ENCODE data around the gene CALHM4.
A peak's percentile ranks its signal among the peaks of the same experiment; 100 is the strongest.

The CALHM4 gene

GRCh38 chr6:116570856-116571682 is 17.5 kb downstream of the CALHM4 start, which contains the start of gene RWDD1:
Gene RWDD1 (plus strand): TSS chr6:116571504. CDS start chr6:116571583, 79 bp downstream.
- no peak for TF ChIP-seq CTCF (IDR thresholded peaks at IDR 0.05; ENCODE audit: control insufficient read depth, insufficient read depth, low read depth, low read length, missing control alignments)
- peak within 1 kb of the TSS; percentile 90 for H3K4me3 ChIP-seq (ENCODE audit: control insufficient read depth, low read depth, low read length)
- peak; percentile 99 for DNase-seq (ENCODE audit: low read depth)

- TF ChIP-seq CTCF (IDR thresholded peaks at IDR 0.05; ENCODE audit: control insufficient read depth, insufficient read depth, low read depth, low read length, missing control alignments) = no peak
- no peak for DNase-seq (ENCODE audit: low read depth)
- H3K4me3 ChIP-seq (ENCODE audit: control insufficient read depth, low read depth, low read length) = peak overlapping the region; percentile 90
Observed at GRCh38 chr6:116571683-116572000, 18.1 kb downstream of the CALHM4 start.

- DNase-seq (ENCODE audit: low read depth) = no peak
- H3K4me3 ChIP-seq (ENCODE audit: control insufficient read depth, low read depth, low read length) = peak overlapping the region; percentile 90
- no peak for TF ChIP-seq CTCF (IDR thresholded peaks at IDR 0.05; ENCODE audit: control insufficient read depth, insufficient read depth, low read depth, low read length, missing control alignments)
Observed at GRCh38 chr6:116572162-116572561, 18.6 kb downstream of the CALHM4 start.

GRCh38 chr6:116575227-116575626 is 21.7 kb downstream of the CALHM4 start:
- no peak for TF ChIP-seq CTCF (IDR thresholded peaks at IDR 0.05; ENCODE audit: control insufficient read depth, insufficient read depth, low read depth, low read length, missing control alignments)
- no peak overlapping the region for H3K4me3 ChIP-seq (ENCODE audit: control insufficient read depth, low read depth, low read length)
- no peak for DNase-seq (ENCODE audit: low read depth)

- TF ChIP-seq CTCF (IDR thresholded peaks at IDR 0.05; ENCODE audit: control insufficient read depth, insufficient read depth, low read depth, low read length, missing control alignments) = no peak
- no peak for DNase-seq (ENCODE audit: low read depth)
- no peak overlapping the region for H3K4me3 ChIP-seq (ENCODE audit: control insufficient read depth, low read depth, low read length)
Observed at GRCh38 chr6:116577486-116577885, 23.9 kb downstream of the CALHM4 start.

- no peak for TF ChIP-seq CTCF (IDR thresholded peaks at IDR 0.05; ENCODE audit: control insufficient read depth, insufficient read depth, low read depth, low read length, missing control alignments)
- H3K4me3 ChIP-seq (ENCODE audit: control insufficient read depth, low read depth, low read length) = no peak overlapping the region
- DNase-seq (ENCODE audit: low read depth) = no peak
Observed at GRCh38 chr6:116578335-116578734, 24.8 kb downstream of the CALHM4 start.

Measured in AG09309 (cell line).